ENCODE results near the gene ZDHHC7.

GRCh38 chr16:84964386-84965128, 46.8 kb downstream of the ZDHHC7 start:
- no peak for TF ChIP-seq POLR2A (IDR thresholded peaks at IDR 0.05)
- TF ChIP-seq CTCF (IDR thresholded peaks at IDR 0.05), result no peak

Measured in body of pancreas (tissue), 4 donors.